ENCODE data around the gene VPS35.

- TF ChIP-seq CTCF (IDR thresholded peaks at IDR 0.05) (no peak), POLR2A (IDR thresholded peaks at IDR 0.05) (no peak)
Measured at GRCh38 chr16:46720619-46721018, 31.6 kb upstream of the VPS35 start.
